Suprapubic skin (tissue), 4 donors: ENCODE results near the gene SORCS3.

Experiments
- EP300 ChIP-seq: sonication (generic); formaldehyde crosslinking; IDR thresholded peaks from one replicate; pipeline ENCODE4 v1.6.1; 2017; ENCODE audit warnings: antibody characterized with exemption
- POLR2A ChIP-seq, 2 donors: fragments of 450-650 bp; IDR thresholded peaks; one replicate each; pipeline ENCODE4 v1.6.1; 2017; ENCODE audit warnings: antibody characterized with exemption in 2 of 2, mild to moderate bottlenecking in 2 of 2, moderate library complexity in 2 of 2
- POLR2AphosphoS5 ChIP-seq, 3 donors: sonication (generic); formaldehyde crosslinking; IDR thresholded peaks; one replicate each; pipeline ENCODE4 v1.6.1; 2017; ENCODE audit warnings: antibody characterized with exemption in 3 of 3
- TF ChIP-seq, protein P1 (sequence below), 2 donors: fragments of 200-600 bp in 1 of 2; fragments of 450-650 bp in 1 of 2; sonication (generic) in 1 of 2; IDR thresholded peaks; one replicate each; pipeline ENCODE4 v1.5.1; 2016 to 2019; ENCODE audit warnings: antibody characterized with exemption in 2 of 2, mild to moderate bottlenecking in 1 of 2, moderate library complexity in 1 of 2

GRCh38 chr10:104774234-104774633 is 133.1 kb downstream of the SORCS3 start:
- TF ChIP-seq, protein P1, sequence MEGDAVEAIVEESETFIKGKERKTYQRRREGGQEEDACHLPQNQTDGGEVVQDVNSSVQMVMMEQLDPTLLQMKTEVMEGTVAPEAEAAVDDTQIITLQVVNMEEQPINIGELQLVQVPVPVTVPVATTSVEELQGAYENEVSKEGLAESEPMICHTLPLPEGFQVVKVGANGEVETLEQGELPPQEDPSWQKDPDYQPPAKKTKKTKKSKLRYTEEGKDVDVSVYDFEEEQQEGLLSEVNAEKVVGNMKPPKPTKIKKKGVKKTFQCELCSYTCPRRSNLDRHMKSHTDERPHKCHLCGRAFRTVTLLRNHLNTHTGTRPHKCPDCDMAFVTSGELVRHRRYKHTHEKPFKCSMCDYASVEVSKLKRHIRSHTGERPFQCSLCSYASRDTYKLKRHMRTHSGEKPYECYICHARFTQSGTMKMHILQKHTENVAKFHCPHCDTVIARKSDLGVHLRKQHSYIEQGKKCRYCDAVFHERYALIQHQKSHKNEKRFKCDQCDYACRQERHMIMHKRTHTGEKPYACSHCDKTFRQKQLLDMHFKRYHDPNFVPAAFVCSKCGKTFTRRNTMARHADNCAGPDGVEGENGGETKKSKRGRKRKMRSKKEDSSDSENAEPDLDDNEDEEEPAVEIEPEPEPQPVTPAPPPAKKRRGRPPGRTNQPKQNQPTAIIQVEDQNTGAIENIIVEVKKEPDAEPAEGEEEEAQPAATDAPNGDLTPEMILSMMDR (IDR thresholded peaks at IDR 0.05), result no peak
- no peak for TF ChIP-seq POLR2A (IDR thresholded peaks at IDR 0.05)
- no peak for TF ChIP-seq EP300
- TF ChIP-seq POLR2AphosphoS5 (IDR thresholded peaks at IDR 0.05), result no peak
